Fibroblast of skin of left quadriceps (primary cell): Measurements from ENCODE around the gene CDK10.
"Not testable (repeated sequence)": the region's sequence is repeated elsewhere in the genome, so short reads cannot be mapped to it uniquely, and the experiment has no call there.

Source experiments
- DNase-seq, 2 experiments: peaks; one replicate each; pipeline ENCODE4 v3.0.0-alpha.2; 2013; ENCODE audit warnings: low read depth in 2 of 2

CDK10 gene, protein sequence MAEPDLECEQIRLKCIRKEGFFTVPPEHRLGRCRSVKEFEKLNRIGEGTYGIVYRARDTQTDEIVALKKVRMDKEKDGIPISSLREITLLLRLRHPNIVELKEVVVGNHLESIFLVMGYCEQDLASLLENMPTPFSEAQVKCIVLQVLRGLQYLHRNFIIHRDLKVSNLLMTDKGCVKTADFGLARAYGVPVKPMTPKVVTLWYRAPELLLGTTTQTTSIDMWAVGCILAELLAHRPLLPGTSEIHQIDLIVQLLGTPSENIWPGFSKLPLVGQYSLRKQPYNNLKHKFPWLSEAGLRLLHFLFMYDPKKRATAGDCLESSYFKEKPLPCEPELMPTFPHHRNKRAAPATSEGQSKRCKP

DNA sequence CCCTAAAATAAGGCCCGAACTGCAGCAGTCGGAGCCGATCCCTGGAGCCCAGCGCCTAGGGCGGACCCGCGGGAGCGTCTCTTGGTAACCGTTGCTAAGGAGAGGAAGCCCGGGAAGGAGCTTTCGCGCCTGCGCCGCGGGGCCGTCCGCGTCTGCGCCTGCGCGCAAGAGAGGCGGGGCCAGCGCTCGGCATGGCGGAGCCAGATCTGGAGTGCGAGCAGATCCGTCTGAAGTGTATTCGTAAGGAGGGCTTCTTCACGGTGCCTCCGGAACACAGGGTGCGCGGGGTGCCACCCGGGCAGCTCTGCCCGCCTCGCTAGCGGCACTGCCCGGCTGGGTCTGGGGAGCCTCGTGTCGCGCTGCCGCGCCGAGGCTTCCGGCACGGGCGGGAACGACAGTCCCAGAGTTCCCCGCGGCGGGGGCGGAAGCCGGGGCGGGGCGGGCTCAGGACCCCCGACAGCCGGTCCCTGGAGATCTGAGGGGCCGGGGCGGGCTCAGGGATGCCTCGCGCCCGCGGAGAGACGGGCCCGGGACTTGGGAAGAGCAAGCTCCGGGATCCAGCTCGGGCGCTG lies at the start of gene CDK10:
Gene CDK10, plus strand, starts transcription at position 170 of the 572 bp plus-strand sequence. Its CDS starts 22 bp downstream, at position 192.
- DNase-seq, result peak; percentile 70 to 74

GRCh38 chr16:89637379-89637778 lies 49.1 kb upstream of the CDK10 start:
- DNase-seq, result no peak

DNA sequence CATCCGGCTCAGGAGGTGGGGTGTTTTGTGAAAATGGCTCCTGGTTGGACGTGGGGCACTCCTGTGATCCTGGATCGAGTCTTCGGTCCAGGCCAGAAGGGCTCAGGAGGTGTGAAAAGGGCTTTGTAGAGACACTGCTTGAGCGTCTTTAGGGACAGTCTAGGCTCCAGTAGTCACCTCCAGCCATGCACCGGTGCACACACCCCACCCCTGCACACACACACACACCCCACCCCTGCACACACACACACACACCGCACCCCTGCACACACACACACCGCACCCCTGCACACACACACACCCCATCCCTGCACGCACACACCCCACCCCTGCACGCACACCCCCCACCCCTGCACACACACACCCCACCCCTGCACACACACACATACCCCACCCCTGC lies 48.0 kb upstream of the CDK10 start:
- no peak for DNase-seq

DNA sequence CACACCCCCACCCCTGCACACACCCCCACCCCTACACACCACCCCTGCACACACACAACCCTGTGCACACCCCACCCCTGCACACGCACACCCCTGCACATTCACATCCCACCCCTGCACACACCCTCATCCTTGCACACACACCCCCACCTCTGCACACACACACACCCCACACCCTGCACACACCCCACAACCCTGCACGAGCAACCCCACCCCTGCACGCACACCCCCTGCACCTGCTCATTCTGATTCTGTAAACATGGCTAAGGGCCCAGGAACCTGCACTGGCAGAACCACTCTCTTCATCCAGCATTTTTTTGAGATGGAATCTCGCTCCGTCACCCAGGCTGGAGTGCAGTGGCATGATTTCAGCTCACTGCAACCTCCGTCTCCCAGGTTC lies 47.1 kb upstream of the CDK10 start:
- DNase-seq, result no peak

- no peak for DNase-seq
Measured at GRCh38 chr16:89641458-89642119, 44.9 kb upstream of the CDK10 start.

DNA sequence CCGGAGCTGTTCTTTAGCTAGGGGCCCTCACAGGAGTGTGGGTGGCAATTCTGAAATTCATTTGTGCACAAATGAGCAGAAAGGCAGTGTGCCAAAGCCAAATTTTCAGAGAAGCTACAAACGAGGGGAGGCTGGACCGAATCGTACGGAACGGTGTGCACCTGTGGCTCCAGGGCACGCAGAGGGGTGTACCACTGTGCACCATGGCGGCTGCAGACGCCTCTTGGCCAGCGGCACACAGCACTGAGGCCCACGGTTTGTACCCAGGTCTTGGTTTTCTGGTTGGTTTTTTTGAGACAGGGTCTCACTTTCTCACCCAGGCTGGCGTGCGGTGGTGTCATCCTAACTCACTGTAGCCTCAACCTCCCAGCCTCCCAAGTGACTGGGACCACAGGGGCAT lies 43.9 kb upstream of the CDK10 start:
- DNase-seq, result no peak

DNA sequence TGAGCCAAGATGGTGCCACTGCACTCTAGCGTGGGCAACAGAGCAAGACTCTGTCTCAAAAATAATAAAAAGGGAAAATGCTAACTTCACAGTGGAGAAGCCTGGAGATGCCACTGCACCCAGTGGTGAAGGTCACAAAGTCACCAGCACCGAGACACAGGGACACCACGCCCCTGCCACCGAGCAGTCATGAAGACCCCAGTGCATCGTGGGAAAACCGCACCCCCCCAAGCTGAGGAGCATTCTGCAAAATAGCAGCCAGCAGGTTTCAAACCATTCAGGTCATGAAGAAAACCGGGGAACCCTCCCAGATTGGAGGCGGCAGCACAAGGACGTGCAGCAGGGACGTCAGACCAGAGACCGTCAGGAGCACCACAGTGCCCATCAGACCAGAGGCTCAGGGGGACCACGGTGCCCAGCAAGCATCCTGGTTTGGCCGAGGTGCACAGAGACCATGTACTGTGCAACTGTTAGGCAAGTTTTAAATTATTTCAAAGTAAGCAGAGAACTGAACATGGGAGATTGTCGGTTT lies 42.7 kb upstream of the CDK10 start:
- DNase-seq, result no peak

GRCh38 chr16:89645122-89645521 lies 41.4 kb upstream of the CDK10 start:
- DNase-seq, result no peak

DNA sequence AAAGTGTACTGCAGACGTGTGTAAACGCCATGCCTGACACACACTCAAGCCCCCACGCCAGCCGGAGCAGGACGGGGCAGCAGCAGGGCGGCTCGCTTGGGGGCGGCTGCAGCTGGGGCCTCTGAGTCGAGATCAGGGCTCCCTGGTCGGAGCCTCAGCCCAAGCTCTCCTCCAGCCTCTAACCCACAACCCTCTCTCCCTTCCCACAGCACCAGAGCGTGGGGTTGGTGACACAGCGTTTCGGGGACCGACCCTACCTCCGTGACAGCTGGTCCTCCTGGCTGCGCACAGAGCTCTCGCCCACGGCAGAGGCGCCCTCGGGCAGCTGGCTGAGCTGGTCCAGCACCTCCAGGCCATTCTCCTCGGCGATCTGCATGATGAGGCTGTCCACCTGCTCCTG lies 40.2 kb upstream of the CDK10 start:
- no peak for DNase-seq

DNA sequence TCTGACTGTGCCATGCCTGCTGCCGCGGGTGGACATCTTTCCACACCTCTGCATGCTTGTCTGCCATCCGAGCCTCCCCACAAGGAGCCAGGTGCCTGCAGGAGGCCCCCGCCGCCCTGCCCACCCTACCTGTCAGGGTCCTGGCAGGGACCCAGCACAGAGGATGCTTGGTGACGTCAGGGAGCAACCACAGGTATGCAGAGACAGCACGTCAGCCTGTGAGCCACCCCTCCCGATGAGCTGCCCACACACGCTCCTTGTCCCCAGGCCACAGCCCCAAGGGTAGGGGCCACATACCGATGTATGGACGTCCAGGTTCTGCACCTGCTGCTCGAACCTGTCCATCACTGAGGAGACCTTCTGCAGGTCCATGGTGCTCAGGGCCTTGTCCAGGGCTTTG lies 39.6 kb upstream of the CDK10 start:
- DNase-seq, result no peak

GRCh38 chr16:89651584-89651983 lies 34.9 kb upstream of the CDK10 start:
- DNase-seq, result no peak

- DNase-seq, result no peak
Measured at GRCh38 chr16:89653656-89654295, 32.7 kb upstream of the CDK10 start.

- no peak for DNase-seq
Measured at GRCh38 chr16:89655062-89655643, 31.3 kb upstream of the CDK10 start.

DNA sequence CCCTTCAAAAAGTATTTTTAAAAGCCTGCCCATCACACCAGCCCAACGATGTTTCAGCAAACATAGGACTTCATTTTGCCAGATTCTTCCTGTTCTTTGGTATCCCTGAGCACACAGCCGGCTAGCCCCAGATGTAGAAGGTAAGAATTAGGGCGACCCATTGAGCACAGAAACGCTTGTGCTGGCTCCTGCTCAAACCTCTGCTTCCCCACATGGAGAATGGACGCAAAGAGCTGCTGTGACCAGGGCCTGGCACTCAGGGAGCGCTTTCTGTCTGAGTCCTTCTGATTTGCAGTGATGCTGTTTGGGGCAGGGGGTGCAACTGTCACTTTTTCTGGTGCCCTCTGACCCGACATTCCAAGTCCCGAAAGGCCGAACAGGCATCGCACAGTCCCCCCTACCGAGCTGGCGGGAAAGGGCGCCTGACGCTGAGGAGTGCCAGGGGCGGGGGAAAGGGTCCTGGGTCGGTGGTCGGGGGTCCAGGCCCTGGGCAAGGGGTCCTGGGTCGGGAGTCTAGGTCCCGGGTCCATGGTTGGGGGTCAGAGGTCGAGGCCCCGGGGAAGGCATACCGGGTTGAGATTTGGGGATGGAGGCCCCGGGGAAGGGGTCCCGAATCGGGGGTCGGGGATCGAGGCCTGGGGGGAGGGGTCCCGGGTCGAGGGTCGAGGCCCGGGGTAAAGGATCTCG lies 29.9 kb upstream of the CDK10 start:
- DNase-seq, result no peak

GRCh38 chr16:89657442-89658220 lies 28.9 kb upstream of the CDK10 start, which contains the start of the genes CHMP1A and SPATA33:
CHMP1A (minus strand) TSS chr16:89657708; CDS start chr16:89657588, 120 bp downstream.
SPATA33 (plus strand) TSS chr16:89657836; CDS start chr16:89657912, 76 bp downstream.
- DNase-seq, result peak; percentile 61 to 69

DNA sequence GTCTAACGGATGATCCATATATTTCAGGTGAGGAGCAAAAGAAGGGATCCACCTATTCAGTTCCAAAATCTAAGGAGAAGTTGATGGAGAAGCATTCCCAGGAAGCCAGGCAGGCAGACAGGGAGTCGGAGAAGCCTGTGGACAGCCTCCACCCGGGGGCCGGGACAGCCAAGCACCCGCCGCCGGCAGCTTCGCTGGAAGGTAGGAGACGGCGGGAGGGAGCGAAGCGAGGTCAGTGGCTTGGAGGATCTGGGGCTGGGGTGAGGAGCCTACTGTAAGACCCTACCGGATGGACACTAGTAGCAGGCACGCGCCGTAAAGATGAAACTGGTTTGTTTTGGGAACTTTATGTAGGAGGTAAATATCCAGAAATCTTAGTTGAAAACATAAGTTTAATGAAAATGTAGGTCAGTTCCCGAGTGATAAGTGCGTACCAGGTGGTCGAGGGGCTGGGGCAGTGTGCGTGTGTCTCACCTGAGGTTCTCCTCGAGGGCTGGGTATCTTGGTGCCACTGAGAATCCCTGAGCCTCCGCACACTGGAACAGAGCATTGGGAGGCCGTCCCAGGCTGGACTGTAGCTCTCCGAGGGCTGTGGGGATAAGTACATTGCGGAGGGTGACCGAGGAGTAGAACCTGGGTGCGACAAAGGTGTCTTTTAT lies 28.1 kb upstream of the CDK10 start:
- DNase-seq, result no peak

DNA sequence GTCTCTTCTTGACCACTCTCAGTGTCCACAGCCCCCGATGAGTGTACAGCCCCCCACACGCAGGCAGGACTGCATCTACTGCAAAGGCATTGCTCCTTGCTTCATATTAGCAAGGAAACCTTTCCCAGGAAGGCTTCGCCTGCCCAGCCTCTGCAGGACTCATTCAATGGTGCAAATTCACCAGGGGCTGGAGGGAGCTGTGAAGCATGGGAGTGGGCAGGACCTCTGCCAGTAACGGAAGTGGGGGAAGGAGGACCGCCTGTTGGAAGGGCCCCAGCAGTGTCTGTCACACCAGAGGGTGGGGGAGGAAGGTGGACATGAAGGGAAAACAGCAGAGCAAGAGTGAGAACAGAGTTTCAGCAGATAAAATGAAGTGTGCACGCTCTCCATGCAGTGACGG lies 26.3 kb upstream of the CDK10 start:
- DNase-seq, result no peak

DNA sequence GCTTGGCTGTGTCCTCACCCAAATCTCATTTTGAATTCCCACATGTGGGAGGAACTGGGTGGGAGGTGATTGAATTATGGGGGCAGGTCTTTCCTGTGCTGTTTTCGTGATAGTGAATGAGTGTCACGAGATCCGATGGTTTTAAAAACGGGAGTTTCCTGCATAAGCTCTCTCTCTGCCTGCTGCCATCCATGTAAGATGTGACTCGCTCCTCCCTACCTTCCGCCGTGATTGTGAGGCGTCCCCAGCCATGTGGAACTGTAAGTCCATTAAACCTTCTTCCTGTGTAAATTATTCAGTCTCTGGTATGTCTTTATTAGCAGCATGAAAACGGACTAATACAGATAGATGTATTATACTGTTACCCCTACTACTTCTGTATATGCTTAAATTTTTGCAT lies 25.3 kb upstream of the CDK10 start:
- DNase-seq, result no peak

GRCh38 chr16:89664238-89664637 lies 22.3 kb upstream of the CDK10 start:
- not testable (repeated sequence) for DNase-seq

DNA sequence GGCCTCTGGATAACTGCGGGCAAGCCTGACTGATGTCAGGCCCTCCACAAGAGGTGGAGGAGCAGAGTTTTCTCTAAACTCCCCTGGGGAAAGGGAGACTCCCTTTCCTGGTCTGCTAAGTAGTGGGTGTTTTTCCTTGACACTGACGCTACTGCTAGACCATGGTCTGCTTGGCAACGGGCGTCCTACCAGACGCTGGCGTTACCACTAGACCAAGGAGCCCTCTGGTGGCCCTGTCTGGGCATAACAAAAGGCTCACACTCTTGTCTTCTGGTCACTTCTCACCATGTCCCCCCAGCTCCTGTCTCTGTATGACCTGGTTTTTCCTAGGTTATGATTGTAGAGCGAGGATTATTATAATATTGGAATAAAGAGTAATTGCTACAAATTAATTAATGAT lies 19.5 kb upstream of the CDK10 start:
- not testable (repeated sequence) for DNase-seq
